Activated T-cell treated with anti-CD3 and anti-CD28 coated beads for 4 hours (primary cell): ENCODE measurements around the gene GABRA6.
"Not testable (repeated sequence)": the region's sequence is repeated elsewhere in the genome, so short reads cannot be mapped to it uniquely, and the experiment has no call there.

ENCODE experiments used
- DNase-seq: peaks from one replicate; pipeline ENCODE4 v3.0.0-alpha.2; 2020

GABRA6 gene

GRCh38 chr5:161685461-161685860 is at the start of gene GABRA6:
GABRA6 (plus strand) TSS chr5:161685721; CDS start chr5:161685990, 269 bp downstream.
- no peak for DNase-seq

GRCh38 chr5:161637591-161637990 is 47.9 kb upstream of the GABRA6 start:
- no peak for DNase-seq

- DNase-seq: no peak
These were observed 44.1 kb upstream of the GABRA6 start for GRCh38 chr5:161641444-161641843.

- DNase-seq: no peak
These were observed 40.3 kb upstream of the GABRA6 start for GRCh38 chr5:161645264-161645663.

GRCh38 chr5:161651926-161652325 is 33.6 kb upstream of the GABRA6 start:
- not testable (repeated sequence) for DNase-seq

GRCh38 chr5:161660806-161661205 is 24.7 kb upstream of the GABRA6 start:
- no peak for DNase-seq

- DNase-seq: no peak
These were observed 22.1 kb upstream of the GABRA6 start for GRCh38 chr5:161663431-161663830.

GRCh38 chr5:161676103-161676502 is 9.4 kb upstream of the GABRA6 start:
- no peak for DNase-seq

GRCh38 chr5:161686149-161686548 is 628 bp downstream of the GABRA6 start:
- no peak for DNase-seq

GRCh38 chr5:161686881-161687280 is 1.4 kb downstream of the GABRA6 start:
- DNase-seq: no peak

GRCh38 chr5:161687316-161687715 is 1.8 kb downstream of the GABRA6 start:
- no peak for DNase-seq

- no peak for DNase-seq
These were observed 6.4 kb downstream of the GABRA6 start for GRCh38 chr5:161691911-161692310.

GRCh38 chr5:161697001-161697400 is 11.5 kb downstream of the GABRA6 start:
- DNase-seq: no peak

- DNase-seq: no peak
These were observed 14.5 kb downstream of the GABRA6 start for GRCh38 chr5:161700065-161700464.

- DNase-seq: no peak
These were observed 18.0 kb downstream of the GABRA6 start for GRCh38 chr5:161703528-161703927.

- DNase-seq: no peak
These were observed 21.9 kb downstream of the GABRA6 start for GRCh38 chr5:161707382-161707781.

GRCh38 chr5:161709239-161709638 is 23.7 kb downstream of the GABRA6 start:
- no peak for DNase-seq

- no peak for DNase-seq
These were observed 27.5 kb downstream of the GABRA6 start for GRCh38 chr5:161713042-161713441.

GRCh38 chr5:161719157-161719556 is 33.6 kb downstream of the GABRA6 start:
- no peak for DNase-seq

- no peak for DNase-seq
These were observed 34.9 kb downstream of the GABRA6 start for GRCh38 chr5:161720460-161720859.

GRCh38 chr5:161734741-161735140 is 49.2 kb downstream of the GABRA6 start:
- DNase-seq: no peak

- DNase-seq: no peak
These were observed 54.9 kb downstream of the GABRA6 start for GRCh38 chr5:161740433-161740832.

GRCh38 chr5:161744276-161744675 is 58.8 kb downstream of the GABRA6 start:
- DNase-seq: no peak

GRCh38 chr5:161745392-161745791 is 59.9 kb downstream of the GABRA6 start:
- no peak for DNase-seq

GRCh38 chr5:161751265-161751664 is 65.7 kb downstream of the GABRA6 start:
- no peak for DNase-seq
